ENCODE measurements around the gene KLC4. TPM values are rescaled to one million over a fixed set of nuclear protein-coding genes. Genes with fewer than 3 reads are reported as not detected.

Gene KLC4
- total and polyA plus RNA-seq, 11 donors = 18.8 to 35.4 (median 26.9) TPM

DNA sequence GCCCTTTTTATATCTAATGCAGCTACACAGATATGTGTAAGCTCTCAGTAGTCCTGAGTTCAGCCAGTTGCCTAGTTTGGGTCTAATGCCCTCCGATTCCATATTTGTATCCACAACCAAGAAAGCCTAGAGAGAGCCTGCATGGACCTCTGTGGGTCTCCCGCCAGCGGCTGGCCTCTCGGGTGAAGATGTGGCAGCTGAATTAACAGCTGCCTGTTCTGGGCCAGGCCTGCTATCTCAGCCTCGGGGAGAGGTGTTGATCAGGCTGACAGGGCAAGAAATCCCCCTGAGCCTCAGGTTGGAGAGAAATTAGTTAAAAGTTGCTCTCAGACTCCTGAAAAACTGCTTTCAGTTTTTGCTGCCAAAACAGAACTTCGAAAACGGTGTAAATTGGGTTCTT is 36.5 kb downstream of the KLC4 start:
- peaks cover 0 to 20% (median 3%) of the 10 kb centered on the region in 12 donors for H3K4me1 ChIP-seq
- intact Hi-C loops (cut with DNase I) = no loop called here
- H3K27me3 ChIP-seq = no peaks in the 10 kb centered on the region
- ATAC-seq = no peak
- 65 to 73% (median 67%) methylated on average over 7 of the region's 7 CpGs for WGBS, 4 donors
- no peaks in the 10 kb centered on the region for H3K9me3 ChIP-seq
- DNase-seq = no peak
- no peaks in the 10 kb centered on the region for H3K36me3 ChIP-seq
- H3K4me3 ChIP-seq = no peak overlapping the region
- no peak overlapping the region for H3K27ac ChIP-seq
- TF ChIP-seq POLR2A (IDR thresholded peaks at IDR 0.05) = no peak
- TF ChIP-seq, protein P1, sequence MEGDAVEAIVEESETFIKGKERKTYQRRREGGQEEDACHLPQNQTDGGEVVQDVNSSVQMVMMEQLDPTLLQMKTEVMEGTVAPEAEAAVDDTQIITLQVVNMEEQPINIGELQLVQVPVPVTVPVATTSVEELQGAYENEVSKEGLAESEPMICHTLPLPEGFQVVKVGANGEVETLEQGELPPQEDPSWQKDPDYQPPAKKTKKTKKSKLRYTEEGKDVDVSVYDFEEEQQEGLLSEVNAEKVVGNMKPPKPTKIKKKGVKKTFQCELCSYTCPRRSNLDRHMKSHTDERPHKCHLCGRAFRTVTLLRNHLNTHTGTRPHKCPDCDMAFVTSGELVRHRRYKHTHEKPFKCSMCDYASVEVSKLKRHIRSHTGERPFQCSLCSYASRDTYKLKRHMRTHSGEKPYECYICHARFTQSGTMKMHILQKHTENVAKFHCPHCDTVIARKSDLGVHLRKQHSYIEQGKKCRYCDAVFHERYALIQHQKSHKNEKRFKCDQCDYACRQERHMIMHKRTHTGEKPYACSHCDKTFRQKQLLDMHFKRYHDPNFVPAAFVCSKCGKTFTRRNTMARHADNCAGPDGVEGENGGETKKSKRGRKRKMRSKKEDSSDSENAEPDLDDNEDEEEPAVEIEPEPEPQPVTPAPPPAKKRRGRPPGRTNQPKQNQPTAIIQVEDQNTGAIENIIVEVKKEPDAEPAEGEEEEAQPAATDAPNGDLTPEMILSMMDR (IDR thresholded peaks at IDR 0.05) = no peak

DNA sequence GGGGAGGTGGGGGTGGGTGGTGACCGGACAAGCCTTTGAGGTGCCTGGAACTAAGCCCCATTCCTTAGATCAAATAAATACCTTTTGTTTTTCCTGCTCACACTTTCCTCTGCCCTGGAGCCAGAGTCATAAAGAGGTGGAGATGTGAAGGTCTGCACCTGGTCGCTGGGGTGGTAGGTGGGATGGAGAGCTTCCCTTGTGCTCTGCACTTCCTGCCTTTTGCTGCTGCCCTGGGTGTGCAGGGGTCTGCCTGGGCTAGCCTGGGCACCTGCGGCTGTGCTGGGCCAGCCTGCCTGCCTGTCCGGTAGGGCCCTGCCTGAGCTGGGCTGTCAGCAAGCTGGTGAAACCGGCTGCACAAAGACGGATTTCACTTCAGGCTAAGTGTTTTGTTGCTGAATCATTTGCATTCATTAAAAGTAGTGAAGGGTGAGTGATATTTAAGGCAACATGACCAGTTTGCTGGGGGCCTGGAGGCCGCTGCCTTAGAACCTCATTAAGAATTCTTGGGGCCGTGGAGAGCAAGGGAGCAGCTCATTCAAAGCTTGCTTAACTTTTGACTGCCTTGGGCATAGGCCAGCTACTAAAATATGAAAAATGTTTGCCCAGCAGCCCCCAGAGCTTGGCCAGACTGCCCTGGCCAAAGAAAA is 37.1 kb downstream of the KLC4 start:
- WGBS, 4 donors = 60 to 69% (median 65%) methylated on average over 7 to 8 of the region's 8 CpGs
- Histone ChIP-seq H3K4me1 (peaks cover 0 to 20% (median 3%) of the 10 kb centered on the region in 12 donors), H3K27me3 (no peaks in the 10 kb centered on the region), H3K27ac (no peak overlapping the region), H3K4me3 (no peak overlapping the region), H3K36me3 (no peaks in the 10 kb centered on the region), H3K9me3 (no peaks in the 10 kb centered on the region)
- TF ChIP-seq, protein P1 (IDR thresholded peaks at IDR 0.05) = no peak
- no peak for TF ChIP-seq POLR2A (IDR thresholded peaks at IDR 0.05)
- DNase-seq = no peak
- intact Hi-C loops (cut with DNase I) = no loop called here
- peak in 1 of 4 donors; percentile 27 for ATAC-seq

DNA sequence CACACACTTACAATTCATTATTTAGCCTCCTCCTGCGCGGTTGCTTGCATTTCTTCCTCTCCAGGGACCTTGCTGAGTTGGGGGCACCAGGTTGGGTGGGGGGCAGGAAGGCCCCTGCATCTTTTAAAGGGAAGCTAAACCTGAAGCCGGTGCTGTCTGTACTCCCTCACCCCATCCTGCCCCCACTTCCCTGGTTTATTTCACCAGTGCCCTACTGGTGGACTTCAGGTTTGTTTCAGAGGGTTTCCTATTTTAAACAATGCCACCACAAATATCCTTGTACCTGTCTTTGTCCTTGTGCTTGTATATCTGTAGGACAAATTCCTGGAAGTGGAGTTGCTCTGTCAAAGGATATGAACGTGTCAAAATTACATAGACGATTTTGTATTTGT is 37.7 kb downstream of the KLC4 start:
- no peak overlapping the region for H3K4me3 ChIP-seq
- intact Hi-C loops (cut with DNase I) = no loop called here
- WGBS, 4 donors = 24 to 44% (median 35%) methylated on average over 5 of the region's 5 CpGs
- H3K9me3 ChIP-seq = no peaks in the 10 kb centered on the region
- no peak for DNase-seq
- ATAC-seq = no peak
- H3K4me1 ChIP-seq = peaks cover 0 to 20% (median 3%) of the 10 kb centered on the region in 12 donors
- no peaks in the 10 kb centered on the region for H3K27me3 ChIP-seq
- H3K36me3 ChIP-seq = no peaks in the 10 kb centered on the region
- TF ChIP-seq, protein P1 (IDR thresholded peaks at IDR 0.05) = no peak
- TF ChIP-seq POLR2A (IDR thresholded peaks at IDR 0.05) = no peak
- no peak overlapping the region for H3K27ac ChIP-seq

DNA sequence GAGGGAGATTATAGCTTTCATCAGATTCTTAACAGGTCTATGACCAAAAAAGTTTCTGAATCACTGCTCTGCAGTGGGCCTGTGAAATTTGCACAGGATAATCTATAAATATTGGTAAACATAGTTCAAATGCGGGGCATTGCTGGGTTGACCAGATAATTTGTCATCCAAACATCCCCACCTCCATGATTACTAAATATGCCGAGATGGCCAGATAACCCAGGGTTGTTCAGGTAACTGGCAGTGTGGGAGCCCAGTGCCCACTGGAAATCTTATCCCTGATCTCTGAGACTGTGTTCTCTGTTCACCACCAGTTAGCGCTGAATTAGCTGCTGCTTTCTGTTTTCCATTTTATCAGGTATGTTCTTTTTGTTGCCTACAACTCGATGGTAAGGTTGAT is 38.1 kb downstream of the KLC4 start:
- intact Hi-C loops (cut with DNase I) = no loop called here

More for the DNA sequence above, 38.1 kb downstream of the KLC4 start:
- Histone ChIP-seq H3K27ac (no peak overlapping the region), H3K27me3 (no peaks in the 10 kb centered on the region), H3K9me3 (no peaks in the 10 kb centered on the region), H3K36me3 (no peaks in the 10 kb centered on the region), H3K4me3 (no peak overlapping the region), H3K4me1 (peaks cover 0 to 20% (median 3%) of the 10 kb centered on the region in 12 donors)
- TF ChIP-seq, protein P1 (IDR thresholded peaks at IDR 0.05) = no peak
- TF ChIP-seq POLR2A (IDR thresholded peaks at IDR 0.05) = no peak
- DNase-seq (no peak), ATAC-seq (no peak)
- 81 to 89% (median 87%) methylated on average over 4 of the region's 4 CpGs for WGBS, 4 donors

Measured in heart left ventricle (tissue), 16 donors.